ENCODE results near the gene PLXNA3. TPM values are rescaled to one million over a fixed set of nuclear protein-coding genes. Genes with fewer than 3 reads are reported as not detected.

Gene PLXNA3
- total RNA-seq, 1 donor from 2014 or later: 108 TPM

- Mint-ChIP-seq H3K27ac (ENCODE audit: unreplicated experiment) (peak overlapping the region; percentile 81), H3K4me1 (ENCODE audit: unreplicated experiment) (peaks cover 13% of the 10 kb centered on the region), H3K9me3 (ENCODE audit: unreplicated experiment) (no peaks in the 10 kb centered on the region), H3K27me3 (ENCODE audit: unreplicated experiment) (no peaks in the 10 kb centered on the region), H3K4me3 (ENCODE audit: unreplicated experiment) (peak overlapping the region; percentile 74), H3K36me3 (ENCODE audit: unreplicated experiment) (no peaks in the 10 kb centered on the region)
- DNase-seq (ENCODE audit: extremely low spot score, unreplicated experiment): no peak
- TF ChIP-seq CTCF (IDR thresholded peaks at IDR 0.05): no peak
These were observed 58.6 kb downstream of the PLXNA3 start for GRCh38 chrX:154516656-154517100.

- no peak for TF ChIP-seq CTCF (IDR thresholded peaks at IDR 0.05)
- Mint-ChIP-seq H3K4me1 (ENCODE audit: unreplicated experiment) (peaks cover 13% of the 10 kb centered on the region), H3K9me3 (ENCODE audit: unreplicated experiment) (no peaks in the 10 kb centered on the region), H3K27ac (ENCODE audit: unreplicated experiment) (no peak overlapping the region), H3K36me3 (ENCODE audit: unreplicated experiment) (no peaks in the 10 kb centered on the region), H3K4me3 (ENCODE audit: unreplicated experiment) (no peak overlapping the region), H3K27me3 (ENCODE audit: unreplicated experiment) (no peaks in the 10 kb centered on the region)
- no peak for DNase-seq (ENCODE audit: extremely low spot score, unreplicated experiment)
These were observed 59.2 kb downstream of the PLXNA3 start for GRCh38 chrX:154517101-154517781.

DNA sequence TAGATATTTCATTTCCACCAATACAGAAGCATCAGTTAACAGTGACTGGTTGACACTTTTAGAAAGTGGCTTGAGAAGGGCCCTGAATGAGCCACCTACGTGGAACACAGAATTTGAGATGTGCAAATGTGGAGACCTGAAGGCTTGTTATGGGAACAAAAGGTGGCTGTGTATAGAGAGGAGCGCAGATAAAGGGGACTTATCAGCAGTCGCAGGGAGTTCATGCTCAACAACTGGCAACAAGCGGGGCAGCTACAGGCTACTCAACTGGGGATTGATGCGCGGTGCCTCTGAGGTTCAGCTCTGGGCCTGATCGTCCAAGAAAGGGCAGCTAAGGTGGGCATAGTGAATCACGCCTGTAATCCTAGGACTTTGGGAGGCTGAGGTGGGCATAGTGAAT is 61.3 kb downstream of the PLXNA3 start:
- no peak overlapping the region for H3K4me3 Mint-ChIP-seq (ENCODE audit: unreplicated experiment)
- H3K27me3 Mint-ChIP-seq (ENCODE audit: unreplicated experiment): no peaks in the 10 kb centered on the region
- H3K27ac Mint-ChIP-seq (ENCODE audit: unreplicated experiment): no peak overlapping the region
- no peak for TF ChIP-seq CTCF (IDR thresholded peaks at IDR 0.05)
- H3K9me3 Mint-ChIP-seq (ENCODE audit: unreplicated experiment): no peaks in the 10 kb centered on the region
- DNase-seq (ENCODE audit: extremely low spot score, unreplicated experiment): no peak
- no peaks in the 10 kb centered on the region for H3K36me3 Mint-ChIP-seq (ENCODE audit: unreplicated experiment)
- H3K4me1 Mint-ChIP-seq (ENCODE audit: unreplicated experiment): peaks cover 11% of the 10 kb centered on the region

GRCh38 chrX:154525606-154526490 is 67.8 kb downstream of the PLXNA3 start:
- H3K27ac Mint-ChIP-seq (ENCODE audit: unreplicated experiment): no peak overlapping the region
- no peak overlapping the region for H3K4me3 Mint-ChIP-seq (ENCODE audit: unreplicated experiment)
- peaks cover 19% of the 10 kb centered on the region for H3K4me1 Mint-ChIP-seq (ENCODE audit: unreplicated experiment)
- H3K36me3 Mint-ChIP-seq (ENCODE audit: unreplicated experiment): no peaks in the 10 kb centered on the region
- DNase-seq (ENCODE audit: extremely low spot score, unreplicated experiment): no peak
- no peaks in the 10 kb centered on the region for H3K9me3 Mint-ChIP-seq (ENCODE audit: unreplicated experiment)
- no peaks in the 10 kb centered on the region for H3K27me3 Mint-ChIP-seq (ENCODE audit: unreplicated experiment)
- no peak for TF ChIP-seq CTCF (IDR thresholded peaks at IDR 0.05)

Data from osteocyte (in vitro differentiated cells).